ENCODE data around the gene KAT2B. TPM values are rescaled to one million over a fixed set of nuclear protein-coding genes. Genes with fewer than 3 reads are reported as not detected.

Gene KAT2B
- total and polyA plus RNA-seq, 2 of the 8 experiments (the other 6 are each of a cell fraction or from before 2014, with no cell fraction given) = 0.24 to 0.91 TPM

DNA sequence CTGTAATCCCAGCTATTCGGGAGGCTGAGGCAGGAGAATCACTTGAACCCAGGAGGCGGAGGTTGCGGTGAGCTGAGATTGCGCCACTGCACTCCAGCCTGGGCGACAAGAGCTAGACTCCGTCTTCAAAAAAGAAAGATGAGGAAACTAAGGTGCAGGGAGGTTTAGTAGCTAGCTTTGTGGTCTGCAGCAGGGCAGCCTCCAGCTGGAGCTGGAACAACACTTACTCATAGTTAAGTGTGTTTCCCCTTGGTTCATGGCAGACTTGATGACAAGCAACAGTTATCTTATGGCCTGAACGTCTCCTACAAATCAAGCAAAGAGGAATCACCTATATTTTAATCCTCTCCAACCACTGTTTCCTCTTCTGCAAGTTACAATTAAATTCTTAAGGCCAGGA, 12.6 kb downstream of the KAT2B start:
- Histone ChIP-seq H3K79me2 (ENCODE audit: control insufficient read depth in 1 of 2, insufficient read depth in 2 of 2, low read length in 2 of 2) (no peaks in the 10 kb centered on the region), H3K4me1 (replicated peaks in 1 of 4; ENCODE audit: control insufficient read depth in 3 of 4, insufficient read depth in 4 of 4, low read length in 3 of 4) (peaks cover 0 to 2% (median 0%) of the 10 kb centered on the region in 4 experiments; a peak in 1 of 7 replicates), H3K27me3 (replicated peaks in 1 of 4; ENCODE audit: control insufficient read depth in 3 of 4, extremely low read depth in 1 of 4, insufficient read depth in 3 of 4, low read length in 3 of 4) (no peaks in the 10 kb centered on the region), H4K91ac (replicated peaks; ENCODE audit: insufficient read length, low read length) (no peak overlapping the region), H3K9me3 (ENCODE audit: insufficient read depth in 2 of 2, low read depth in 1 of 2, low read length in 1 of 2) (no peaks in the 10 kb centered on the region), H4K8ac (ENCODE audit: extremely low read depth, insufficient read depth, low read length) (no peak overlapping the region), H3K27ac (ENCODE audit: low read depth, low read length) (no peak overlapping the region), H4K5ac (ENCODE audit: insufficient read length, low read depth, low read length) (no peak overlapping the region), H3K79me1 (ENCODE audit: low read depth, low read length) (no peaks in the 10 kb centered on the region), H3K4ac (replicated peaks; ENCODE audit: insufficient read length, low read depth, low read length) (no peak overlapping the region), H3K36me3 (ENCODE audit: control insufficient read depth in 2 of 4, insufficient read depth in 4 of 4, low read length in 3 of 4) (no peaks in the 10 kb centered on the region), H2BK12ac (ENCODE audit: low read depth, low read length) (no peak overlapping the region), H3K18ac (ENCODE audit: extremely low read depth, low read length) (no peak overlapping the region), H2AK5ac (ENCODE audit: low read depth, low read length) (no peak overlapping the region), H3K23ac (ENCODE audit: insufficient read length) (no peak overlapping the region), H2AFZ (ENCODE audit: low read length) (no peak overlapping the region), H2BK15ac (ENCODE audit: low read length) (no peak overlapping the region), H2BK5ac (ENCODE audit: low read depth, low read length) (no peak overlapping the region), H3K14ac (ENCODE audit: insufficient read length) (no peak overlapping the region), H3K4me2 (ENCODE audit: insufficient read depth in 1 of 2, low read depth in 2 of 2, low read length in 2 of 2) (no peak overlapping the region), H3K4me3 (ENCODE audit: extremely low read depth in 1 of 4, insufficient read depth in 2 of 4, low read depth in 3 of 4, low read length in 4 of 4) (no peak overlapping the region), H2BK120ac (replicated peaks; ENCODE audit: low read depth, low read length) (no peak overlapping the region), H4K20me1 (replicated peaks in 1 of 2; ENCODE audit: control insufficient read depth in 1 of 2, insufficient read depth in 2 of 2, low read length in 2 of 2) (no peaks in the 10 kb centered on the region), H3K23me2 (ENCODE audit: low read depth, low read length) (peaks cover 2% of the 10 kb centered on the region; the same call in 1 of the 2 replicates), H3K9ac (replicated peaks in 1 of 4; ENCODE audit: extremely low read depth in 1 of 4, low read depth in 3 of 4, low read length in 3 of 4) (no peak overlapping the region), H3K56ac (replicated peaks; ENCODE audit: insufficient read length, low read depth, low read length) (no peak overlapping the region), H2BK20ac (ENCODE audit: low read length) (no peak overlapping the region)
- CTCF ChIA-PET (ENCODE audit: partially characterized antibody) = interaction anchor here (1.4 kb wide), 1 partner anchor 8 kb away, joined by 3 read pairs; no protein-coding TSS in a partner anchor
- POLR2A ChIA-PET (ENCODE audit: partially characterized antibody) = no interaction called here
- DNase-seq (ENCODE audit: low read depth in 1 of 2, low spot score in 2 of 2) = no peak
- FAIRE-seq = no peak
- WGBS, 2 experiments (ENCODE audit: extremely low coverage in 1 of 2, insufficient coverage in 1 of 2, insufficient read length in 1 of 2, insufficient replicate concordance in 2 of 2, low coverage in 1 of 2, low lambda C conversion rate in 2 of 2, missing lambda C conversion rate in 1 of 2) = 91% methylated on average over 7 of the region's 7 CpGs; no CpG with 5 or more reads in 1 of the 2 experiments
- TF ChIP-seq EGR1 (IDR thresholded peaks at IDR 0.05; ENCODE audit: borderline replicate concordance, low read depth, low read length) = no peak
- TF ChIP-seq SP1 (IDR thresholded peaks at IDR 0.05; ENCODE audit: low read depth, low read length) = no peak
- TF ChIP-seq RBBP5 (IDR thresholded peaks at IDR 0.05; ENCODE audit: borderline replicate concordance, low read depth, low read length) = no peak
- no peak for TF ChIP-seq PHF8 (conservative IDR thresholded peaks at IDR 0.05; ENCODE audit: low read depth, low read length)
- TF ChIP-seq EP300 (IDR thresholded peaks at IDR 0.05; ENCODE audit: borderline replicate concordance in 1 of 2, low read depth in 2 of 2, low read length in 2 of 2) = no peak
- TF ChIP-seq CHD2 (IDR thresholded peaks at IDR 0.05; ENCODE audit: low read length) = no peak
- no peak for TF ChIP-seq TEAD4 (IDR thresholded peaks at IDR 0.05; ENCODE audit: low read depth, low read length)
- TF ChIP-seq TCF12 (IDR thresholded peaks at IDR 0.05; ENCODE audit: low read depth, low read length) = no peak
- TF ChIP-seq TAF1 (IDR thresholded peaks at IDR 0.05; ENCODE audit: low read depth, low read length) = no peak
- TF ChIP-seq CREB1 (IDR thresholded peaks at IDR 0.05) = no peak
- no peak for TF ChIP-seq GABPA (IDR thresholded peaks at IDR 0.05; ENCODE audit: borderline replicate concordance, insufficient read depth, low read length)
- TF ChIP-seq RFX5 (IDR thresholded peaks at IDR 0.05; ENCODE audit: borderline replicate concordance, low read depth, low read length) = no peak
- no peak for TF ChIP-seq HDAC6 (IDR thresholded peaks at IDR 0.05; ENCODE audit: low read depth, low read length)
- TF ChIP-seq SP4 (IDR thresholded peaks at IDR 0.05; ENCODE audit: low read length) = no peak
- no peak for TF ChIP-seq NANOG (IDR thresholded peaks at IDR 0.05; ENCODE audit: insufficient read depth, low read depth, low read length, poor library complexity, severe bottlenecking)
